ENCODE results near the gene LBH. TPM values are rescaled to one million over a fixed set of nuclear protein-coding genes. Genes with fewer than 3 reads are reported as not detected.
A peak's percentile ranks its signal among the peaks of the same experiment; 100 is the strongest.

LBH gene
- polyA plus RNA-seq = 32.6 TPM
- long read RNA-seq, donor 1, transcript LBH-201 (3 exons, 3,095 nt) = major isoform, 7 of 20 reads
- long read RNA-seq, donor 1, partial matches to known transcripts = 12 of 20 reads
- long read RNA-seq, donor 1, other reads (novel, unspliced or antisense) = 0 of 20 reads
- long read RNA-seq, donor 2, transcript LBH-201 (3 exons, 3,095 nt) = major isoform, 23 of 25 reads
- long read RNA-seq, donor 2, partial matches to known transcripts = 0 of 25 reads
- long read RNA-seq, donor 2, other reads (novel, unspliced or antisense) = 0 of 25 reads
- long read RNA-seq, donor 3 = 0 reads
- long read RNA-seq, donor 4, partial matches to known transcripts = 0 of 2 reads
- long read RNA-seq, donor 4, other reads (novel, unspliced or antisense) = 0 of 2 reads
- long read RNA-seq, donor 5, transcript LBH-201 (3 exons, 3,095 nt) = major isoform, 8 of 8 reads
- long read RNA-seq, donor 5, partial matches to known transcripts = 0 of 8 reads
- long read RNA-seq, donor 5, other reads (novel, unspliced or antisense) = 0 of 8 reads
- long read RNA-seq, donor 6, transcript LBH-201 (3 exons, 3,095 nt) = major isoform, 15 of 15 reads
- long read RNA-seq, donor 6, partial matches to known transcripts = 0 of 15 reads
- long read RNA-seq, donor 6, other reads (novel, unspliced or antisense) = 0 of 15 reads
- long read RNA-seq, donor 7, transcript LBH-201 (3 exons, 3,095 nt) = major isoform, 14 of 21 reads
- long read RNA-seq, donor 7, partial matches to known transcripts = 5 of 21 reads
- long read RNA-seq, donor 7, other reads (novel, unspliced or antisense) = 0 of 21 reads
- long read RNA-seq, donor 8, transcript LBH-201 (3 exons, 3,095 nt) = major isoform, 14 of 53 reads
- long read RNA-seq, donor 8, partial matches to known transcripts = 38 of 53 reads
- long read RNA-seq, donor 8, other reads (novel, unspliced or antisense) = 0 of 53 reads
- long read RNA-seq, donor 9, transcript LBH-201 (3 exons, 3,095 nt) = major isoform, 9 of 32 reads
- long read RNA-seq, donor 9, partial matches to known transcripts = 22 of 32 reads
- long read RNA-seq, donor 9, other reads (novel, unspliced or antisense) = 0 of 32 reads
- long read RNA-seq, donor 10, transcript LBH-201 (3 exons, 3,095 nt) = major isoform, 16 of 17 reads
- long read RNA-seq, donor 10, partial matches to known transcripts = 0 of 17 reads
- long read RNA-seq, donor 10, other reads (novel, unspliced or antisense) = 0 of 17 reads
- long read RNA-seq, donor 11, transcript LBH-201 (3 exons, 3,095 nt) = major isoform, 11 of 12 reads
- long read RNA-seq, donor 11, partial matches to known transcripts = 0 of 12 reads
- long read RNA-seq, donor 11, other reads (novel, unspliced or antisense) = 0 of 12 reads

DNA sequence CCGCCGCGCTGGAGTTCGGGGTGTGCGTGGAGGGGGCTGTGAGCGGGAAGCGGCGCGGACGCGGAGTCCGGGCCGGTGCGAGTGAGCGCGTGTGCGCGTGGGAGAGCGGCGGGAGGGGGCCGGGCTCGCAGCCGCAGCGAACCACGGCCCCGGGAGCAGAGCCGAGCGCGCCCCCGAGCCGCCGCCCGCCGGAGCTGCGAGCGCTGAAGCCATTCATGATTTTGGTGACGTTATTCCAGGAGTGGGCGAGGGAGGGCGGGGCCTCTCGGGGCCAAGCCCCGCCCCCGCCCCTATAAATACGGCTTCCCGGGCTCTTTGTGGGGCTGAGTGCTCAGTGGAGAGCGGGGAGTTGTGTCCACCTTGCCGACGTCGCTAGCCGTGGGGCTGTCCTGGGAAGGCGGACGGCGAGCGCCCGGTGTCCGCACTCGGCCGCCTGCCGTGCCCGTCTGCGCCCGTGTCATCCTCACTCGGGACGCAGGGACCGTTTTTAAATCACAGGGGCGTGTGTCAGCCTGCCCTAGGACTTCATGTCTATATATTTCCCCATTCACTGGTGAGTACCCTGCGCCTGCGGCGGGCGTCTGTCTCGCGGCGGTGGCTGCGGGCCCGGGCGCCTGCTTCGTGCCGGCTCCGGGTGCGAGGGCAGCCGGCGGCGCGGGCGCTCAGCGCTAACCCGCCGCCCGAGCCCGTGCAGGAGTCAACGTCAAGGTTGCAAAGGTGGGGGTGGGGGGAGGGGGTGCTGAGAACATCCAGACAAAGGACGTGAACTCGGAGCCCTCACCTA lies at the start of gene LBH:
Gene LBH, plus strand, starts transcription at position 323 of the 784 bp plus-strand sequence. Its CDS starts 205 bp downstream, at position 528.
- H3K9me3 ChIP-seq (ENCODE audit: control insufficient read depth, low read depth, low read length) = no peaks in the 10 kb centered on the region
- peak within 1 kb of the TSS; percentile 74 for H3K27ac ChIP-seq (ENCODE audit: low read length)
- peak; percentile 79 to 87 for DNase-seq
- peaks cover 16% of the 10 kb centered on the region for H3K4me1 ChIP-seq (ENCODE audit: control insufficient read depth, insufficient read depth, low read length)
- peaks cover 5% of the 10 kb centered on the region for H3K36me3 ChIP-seq (ENCODE audit: control insufficient read depth, insufficient read depth, low read length)
- peaks cover 53% of the 10 kb centered on the region for H3K27me3 ChIP-seq (ENCODE audit: control insufficient read depth, insufficient read depth, low read length)
- no CpG with 5 or more reads among the region's 92 CpGs for WGBS (ENCODE audit: insufficient coverage, low lambda C conversion rate)
- H3K4me3 ChIP-seq (ENCODE audit: low read length) = peak within 1 kb of the TSS; percentile 68

GRCh38 chr2:30184035-30184434 lies 47.3 kb upstream of the LBH start:
- Histone ChIP-seq H3K27ac (ENCODE audit: low read length) (no peak overlapping the region), H3K9me3 (ENCODE audit: control insufficient read depth, low read depth, low read length) (no peaks in the 10 kb centered on the region), H3K27me3 (ENCODE audit: control insufficient read depth, insufficient read depth, low read length) (peaks cover 3% of the 10 kb centered on the region), H3K4me1 (ENCODE audit: control insufficient read depth, insufficient read depth, low read length) (no peaks in the 10 kb centered on the region), H3K4me3 (ENCODE audit: low read length) (no peak overlapping the region), H3K36me3 (ENCODE audit: control insufficient read depth, insufficient read depth, low read length) (no peaks in the 10 kb centered on the region)
- DNase-seq = no peak
- WGBS (ENCODE audit: insufficient coverage, low lambda C conversion rate) = no CpG with 5 or more reads among the region's 5 CpGs

DNA sequence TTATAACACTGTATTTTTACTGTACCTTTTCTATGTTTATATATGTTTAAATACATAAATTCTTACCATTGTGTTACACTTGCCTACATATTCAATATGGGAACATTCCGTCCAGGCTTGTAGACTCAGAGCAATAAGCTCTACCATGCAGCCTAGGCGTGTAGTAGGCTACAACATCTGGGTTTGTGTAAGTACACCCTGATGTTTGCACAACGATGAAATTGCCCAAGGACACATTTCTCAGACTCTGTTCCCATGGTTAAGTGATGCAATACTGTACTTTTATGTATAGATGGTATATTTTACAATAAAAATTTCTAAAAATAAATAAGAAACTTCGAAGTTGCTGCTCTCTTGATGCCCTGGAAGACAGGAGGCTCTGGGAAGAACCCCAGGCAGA lies 46.2 kb upstream of the LBH start:
- H3K27ac ChIP-seq (ENCODE audit: low read length) = no peak overlapping the region
- H3K27me3 ChIP-seq (ENCODE audit: control insufficient read depth, insufficient read depth, low read length) = no peaks in the 10 kb centered on the region
- H3K36me3 ChIP-seq (ENCODE audit: control insufficient read depth, insufficient read depth, low read length) = no peaks in the 10 kb centered on the region
- DNase-seq = no peak
- H3K4me1 ChIP-seq (ENCODE audit: control insufficient read depth, insufficient read depth, low read length) = no peaks in the 10 kb centered on the region
- H3K4me3 ChIP-seq (ENCODE audit: low read length) = no peak overlapping the region
- no peaks in the 10 kb centered on the region for H3K9me3 ChIP-seq (ENCODE audit: control insufficient read depth, low read depth, low read length)
- WGBS (ENCODE audit: insufficient coverage, low lambda C conversion rate) = no CpG with 5 or more reads among the region's 4 CpGs

- H3K36me3 ChIP-seq (ENCODE audit: control insufficient read depth, insufficient read depth, low read length) = no peaks in the 10 kb centered on the region
- WGBS (ENCODE audit: insufficient coverage, low lambda C conversion rate) = no CpG with 5 or more reads among the region's 2 CpGs
- no peaks in the 10 kb centered on the region for H3K9me3 ChIP-seq (ENCODE audit: control insufficient read depth, low read depth, low read length)
- no peak overlapping the region for H3K4me3 ChIP-seq (ENCODE audit: low read length)
- DNase-seq = no peak
- H3K27ac ChIP-seq (ENCODE audit: low read length) = no peak overlapping the region
- no peaks in the 10 kb centered on the region for H3K27me3 ChIP-seq (ENCODE audit: control insufficient read depth, insufficient read depth, low read length)
- H3K4me1 ChIP-seq (ENCODE audit: control insufficient read depth, insufficient read depth, low read length) = no peaks in the 10 kb centered on the region
These were observed 43.0 kb upstream of the LBH start for GRCh38 chr2:30188292-30188691.

GRCh38 chr2:30190637-30191036 lies 40.7 kb upstream of the LBH start:
- no peak for DNase-seq
- WGBS (ENCODE audit: insufficient coverage, low lambda C conversion rate) = no CpG with 5 or more reads among the region's 13 CpGs

DNA sequence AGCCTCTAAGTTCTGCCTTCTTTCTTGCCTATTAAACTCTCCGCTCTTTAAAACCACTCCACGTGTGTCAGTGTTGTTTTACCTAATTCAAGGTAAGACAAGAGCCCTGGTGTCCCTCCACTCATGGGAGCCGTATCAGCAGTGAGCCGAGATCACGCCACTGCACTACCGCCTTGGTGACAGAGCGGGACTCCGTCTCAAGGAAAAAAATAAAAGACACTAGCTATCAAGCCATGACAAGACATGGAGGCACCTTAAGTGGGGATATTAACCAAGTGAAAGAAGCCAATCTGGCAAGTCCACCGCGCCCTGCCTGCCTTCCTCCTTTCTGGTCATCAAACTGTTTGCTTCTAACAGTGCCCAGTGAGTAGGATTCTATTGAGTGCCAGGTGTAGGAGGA lies 40.2 kb upstream of the LBH start:
- no peaks in the 10 kb centered on the region for H3K27me3 ChIP-seq (ENCODE audit: control insufficient read depth, insufficient read depth, low read length)
- no peaks in the 10 kb centered on the region for H3K36me3 ChIP-seq (ENCODE audit: control insufficient read depth, insufficient read depth, low read length)
- H3K9me3 ChIP-seq (ENCODE audit: control insufficient read depth, low read depth, low read length) = no peaks in the 10 kb centered on the region
- no peak for DNase-seq
- H3K27ac ChIP-seq (ENCODE audit: low read length) = no peak overlapping the region
- H3K4me3 ChIP-seq (ENCODE audit: low read length) = no peak overlapping the region
- H3K4me1 ChIP-seq (ENCODE audit: control insufficient read depth, insufficient read depth, low read length) = no peaks in the 10 kb centered on the region
- WGBS (ENCODE audit: insufficient coverage, low lambda C conversion rate) = 100% methylated on average over 1 of the region's 10 CpGs

More at GRCh38 chr2:30190637-30191036, 40.7 kb upstream of the LBH start:
- Histone ChIP-seq H3K36me3 (ENCODE audit: control insufficient read depth, insufficient read depth, low read length) (no peaks in the 10 kb centered on the region), H3K4me1 (ENCODE audit: control insufficient read depth, insufficient read depth, low read length) (no peaks in the 10 kb centered on the region), H3K4me3 (ENCODE audit: low read length) (no peak overlapping the region), H3K27me3 (ENCODE audit: control insufficient read depth, insufficient read depth, low read length) (no peaks in the 10 kb centered on the region), H3K27ac (ENCODE audit: low read length) (no peak overlapping the region), H3K9me3 (ENCODE audit: control insufficient read depth, low read depth, low read length) (no peaks in the 10 kb centered on the region)

GRCh38 chr2:30191819-30192271 lies 39.5 kb upstream of the LBH start:
- Histone ChIP-seq H3K4me1 (ENCODE audit: control insufficient read depth, insufficient read depth, low read length) (no peaks in the 10 kb centered on the region), H3K27me3 (ENCODE audit: control insufficient read depth, insufficient read depth, low read length) (no peaks in the 10 kb centered on the region), H3K27ac (ENCODE audit: low read length) (no peak overlapping the region), H3K4me3 (ENCODE audit: low read length) (no peak overlapping the region), H3K9me3 (ENCODE audit: control insufficient read depth, low read depth, low read length) (no peaks in the 10 kb centered on the region), H3K36me3 (ENCODE audit: control insufficient read depth, insufficient read depth, low read length) (no peaks in the 10 kb centered on the region)
- no peak for DNase-seq
- no CpG with 5 or more reads among the region's 7 CpGs for WGBS (ENCODE audit: insufficient coverage, low lambda C conversion rate)

- no peaks in the 10 kb centered on the region for H3K36me3 ChIP-seq (ENCODE audit: control insufficient read depth, insufficient read depth, low read length)
- no peaks in the 10 kb centered on the region for H3K27me3 ChIP-seq (ENCODE audit: control insufficient read depth, insufficient read depth, low read length)
- no peaks in the 10 kb centered on the region for H3K4me1 ChIP-seq (ENCODE audit: control insufficient read depth, insufficient read depth, low read length)
- WGBS (ENCODE audit: insufficient coverage, low lambda C conversion rate) = no CpG with 5 or more reads among the region's 4 CpGs
- no peak overlapping the region for H3K4me3 ChIP-seq (ENCODE audit: low read length)
- no peaks in the 10 kb centered on the region for H3K9me3 ChIP-seq (ENCODE audit: control insufficient read depth, low read depth, low read length)
- no peak for DNase-seq
- H3K27ac ChIP-seq (ENCODE audit: low read length) = no peak overlapping the region
These were observed 39.0 kb upstream of the LBH start for GRCh38 chr2:30192314-30192713.

GRCh38 chr2:30193104-30193681 lies 38.1 kb upstream of the LBH start:
- H3K36me3 ChIP-seq (ENCODE audit: control insufficient read depth, insufficient read depth, low read length) = no peaks in the 10 kb centered on the region
- H3K27ac ChIP-seq (ENCODE audit: low read length) = no peak overlapping the region
- H3K27me3 ChIP-seq (ENCODE audit: control insufficient read depth, insufficient read depth, low read length) = no peaks in the 10 kb centered on the region
- WGBS (ENCODE audit: insufficient coverage, low lambda C conversion rate) = no CpG with 5 or more reads among the region's 13 CpGs
- H3K9me3 ChIP-seq (ENCODE audit: control insufficient read depth, low read depth, low read length) = no peaks in the 10 kb centered on the region
- no peak overlapping the region for H3K4me3 ChIP-seq (ENCODE audit: low read length)
- no peaks in the 10 kb centered on the region for H3K4me1 ChIP-seq (ENCODE audit: control insufficient read depth, insufficient read depth, low read length)
- DNase-seq = no peak
